Loucy (cell line): Measurements from ENCODE around the gene C22orf31.

ENCODE experiments used
- H2AFZ ChIP-seq: fragments of 200-600 bp; sonication (generic); 2 replicates; pipeline ENCODE4 v1.6.0; 2016; ENCODE audit warnings: antibody characterized with exemption, mild to moderate bottlenecking, low read length, moderate library complexity
- H3F3A ChIP-seq: fragments of 200-600 bp; 2 replicates; pipeline ENCODE4 v1.6.0; 2016; ENCODE audit warnings: antibody characterized with exemption, low read depth, mild to moderate bottlenecking
- H3K27me3 ChIP-seq: fragments of 200-600 bp; sonication (generic); 2 replicates; pipeline ENCODE4 v1.6.1; 2014; ENCODE audit warnings: low read length, mild to moderate bottlenecking; ENCODE audit not compliant: insufficient read depth, poor library complexity, severe bottlenecking
- H3K36me3 ChIP-seq: fragments of 200-600 bp; sonication (generic); 2 replicates; pipeline ENCODE4 v1.6.1; 2016; ENCODE audit warnings: low read length; ENCODE audit not compliant: insufficient read depth
- H3K4me1 ChIP-seq: fragments of 200-600 bp; sonication (generic); 2 replicates; pipeline ENCODE4 v1.5.1; 2014; ENCODE audit warnings: low read length, mild to moderate bottlenecking; ENCODE audit not compliant: insufficient read depth, poor library complexity, severe bottlenecking
- H3K4me2 ChIP-seq: fragments of 200-600 bp; sonication (generic); 2 replicates; pipeline ENCODE4 v1.6.0; 2014; ENCODE audit warnings: antibody characterized with exemption, low read length, low read depth, mild to moderate bottlenecking; ENCODE audit not compliant: poor library complexity, severe bottlenecking
- H3K4me3 ChIP-seq: fragments of 200-600 bp; sonication (generic); 2 replicates; pipeline ENCODE4 v1.5.1; 2014; ENCODE audit warnings: low read length, mild to moderate bottlenecking, mixed read lengths; ENCODE audit not compliant: poor library complexity, severe bottlenecking
- H3K79me2 ChIP-seq: fragments of 200-600 bp; sonication (generic); 2 replicates; pipeline ENCODE4 v1.6.1; 2014; ENCODE audit warnings: low read length; ENCODE audit not compliant: insufficient read depth
- H3K9ac ChIP-seq: fragments of 200-600 bp; sonication (generic); 2 replicates; pipeline ENCODE4 v1.6.0; 2014; ENCODE audit warnings: mild to moderate bottlenecking, low read depth, low read length, moderate library complexity; ENCODE audit not compliant: poor library complexity, severe bottlenecking
- H3K9me2 ChIP-seq: fragments of 200-600 bp; sonication (generic); replicated peaks from 2 replicates; pipeline ENCODE4 v1.6.1; 2016; ENCODE audit warnings: low read depth, low read length, mixed read lengths
- H3K9me3 ChIP-seq: fragments of 200-600 bp; sonication (generic); 2 replicates; pipeline ENCODE4 v1.6.1; 2014; ENCODE audit warnings: mild to moderate bottlenecking, antibody characterized with exemption, low read length, low read depth; ENCODE audit not compliant: insufficient read depth
- H4K20me1 ChIP-seq: fragments of 200-600 bp; sonication (generic); 2 replicates; pipeline ENCODE4 v1.6.0; 2014; ENCODE audit warnings: antibody characterized with exemption, low read length, mild to moderate bottlenecking; ENCODE audit not compliant: insufficient read depth, poor library complexity, severe bottlenecking
- CTCF ChIP-seq: fragments of 200-600 bp; sonication (generic); conservative IDR thresholded peaks from 2 replicates; pipeline ENCODE4 v1.5.1; 2014; ENCODE audit warnings: mild to moderate bottlenecking, antibody characterized with exemption, low read length
- EZH2phosphoT487 ChIP-seq: fragments of 200-600 bp; IDR thresholded peaks from 2 replicates; pipeline ENCODE4 v1.6.1; 2018; ENCODE audit warnings: antibody characterized with exemption, mild to moderate bottlenecking, moderate library complexity, borderline replicate concordance

C22orf31 gene

GRCh38 chr22:29071261-29072045, 9.8 kb upstream of the C22orf31 start:
- Histone ChIP-seq H3F3A (peaks cover 5% of the 10 kb centered on the region; the same call in 1 of the 2 replicates), H4K20me1 (no peaks in the 10 kb centered on the region), H3K79me2 (no peaks in the 10 kb centered on the region), H2AFZ (no peak overlapping the region), H3K4me3 (no peak overlapping the region), H3K9ac (no peak overlapping the region), H3K9me2 (no peaks in the 10 kb centered on the region), H3K36me3 (no peaks in the 10 kb centered on the region), H3K4me1 (peaks cover 9% of the 10 kb centered on the region), H3K9me3 (no peaks in the 10 kb centered on the region), H3K27me3 (no peaks in the 10 kb centered on the region), H3K4me2 (no peak overlapping the region)
- no peak for TF ChIP-seq EZH2phosphoT487
- no peak for TF ChIP-seq CTCF

GRCh38 chr22:29070490-29070889, 8.9 kb upstream of the C22orf31 start:
- Histone ChIP-seq H3K4me1 (peaks cover 16% of the 10 kb centered on the region), H3K4me2 (no peak overlapping the region), H3K9me3 (no peaks in the 10 kb centered on the region), H3K9me2 (no peaks in the 10 kb centered on the region), H2AFZ (no peak overlapping the region), H3K9ac (no peak overlapping the region), H3K4me3 (no peak overlapping the region), H3K36me3 (no peaks in the 10 kb centered on the region), H3F3A (0 out of 2 replicates have a peak, but pooled peaks cover 3% of the 10 kb centered on the region), H3K79me2 (no peaks in the 10 kb centered on the region), H4K20me1 (no peaks in the 10 kb centered on the region), H3K27me3 (no peaks in the 10 kb centered on the region)
- TF ChIP-seq EZH2phosphoT487 = no peak
- no peak for TF ChIP-seq CTCF

GRCh38 chr22:29069463-29069862, 7.8 kb upstream of the C22orf31 start:
- Histone ChIP-seq H3F3A (no peaks in the 10 kb centered on the region), H3K9ac (no peak overlapping the region), H3K4me3 (no peak overlapping the region), H2AFZ (no peak overlapping the region), H3K4me2 (no peak overlapping the region), H4K20me1 (no peaks in the 10 kb centered on the region), H3K9me3 (no peaks in the 10 kb centered on the region), H3K79me2 (no peaks in the 10 kb centered on the region), H3K4me1 (peaks cover 18% of the 10 kb centered on the region), H3K27me3 (no peaks in the 10 kb centered on the region), H3K36me3 (no peaks in the 10 kb centered on the region), H3K9me2 (no peaks in the 10 kb centered on the region)
- TF ChIP-seq EZH2phosphoT487 (no peak), CTCF (no peak)
